Liver (tissue), 9 donors: ENCODE measurements around the gene MYO3B. TPM values are rescaled to one million over a fixed set of nuclear protein-coding genes. Genes with fewer than 3 reads are reported as not detected.

ENCODE experiments used
- DNase-seq: peaks from one replicate; pipeline ENCODE4 v3.0.0-alpha.2; 2017; ENCODE audit warnings: low spot score
- H3K27ac ChIP-seq, 2 donors: one replicate each; pipeline ENCODE4 v1.7.0; 2013; ENCODE audit warnings: inconsistent platforms in 2 of 2, low read length in 2 of 2, control low read depth in 1 of 2, low read depth in 1 of 2, mild to moderate bottlenecking in 1 of 2
- H3K27me3 ChIP-seq, 4 donors: one replicate each; pipeline versions ENCODE4 v1.6.1 to v1.7.0; 2013; ENCODE audit warnings: low read length in 3 of 4, inconsistent platforms in 1 of 4, mild to moderate bottlenecking in 1 of 4, moderate library complexity in 1 of 4; ENCODE audit not compliant: control insufficient read depth in 4 of 4, insufficient read depth in 4 of 4
- H3K36me3 ChIP-seq, 4 donors: one replicate each; pipeline versions ENCODE4 v1.6.1 to v1.7.0; 2013; ENCODE audit warnings: low read length in 3 of 4, mild to moderate bottlenecking in 3 of 4, low read depth in 1 of 4, moderate library complexity in 1 of 4; ENCODE audit not compliant: control insufficient read depth in 4 of 4, insufficient read depth in 3 of 4
- H3K4me1 ChIP-seq, 4 donors: one replicate each; pipeline versions ENCODE4 v1.6.1 to v1.7.0; 2013; ENCODE audit warnings: low read length in 3 of 4, mild to moderate bottlenecking in 3 of 4, moderate library complexity in 1 of 4; ENCODE audit not compliant: control insufficient read depth in 4 of 4, insufficient read depth in 4 of 4
- H3K4me3 ChIP-seq, 3 donors: one replicate each; pipeline versions ENCODE4 v1.6.1 to v1.7.0; 2013; ENCODE audit warnings: low read length in 3 of 3, control low read depth in 1 of 3, low read depth in 1 of 3, mild to moderate bottlenecking in 1 of 3
- H3K9ac ChIP-seq, 2 donors: one replicate each; pipeline ENCODE4 v1.7.0; 2013; ENCODE audit warnings: low read length in 2 of 2, mild to moderate bottlenecking in 2 of 2, moderate library complexity in 2 of 2, control low read depth in 1 of 2, low read depth in 1 of 2
- H3K9me3 ChIP-seq, 4 donors: one replicate each; pipeline versions ENCODE4 v1.6.1 to v1.7.0; 2013; ENCODE audit warnings: low read length in 3 of 4; ENCODE audit not compliant: control insufficient read depth in 4 of 4
- EGR1 ChIP-seq, 2 donors: IDR thresholded peaks; 2 replicates each; pipeline ENCODE4 v1.6.1; 2016 to 2018; ENCODE audit warnings: antibody characterized with exemption in 2 of 2, low read depth in 2 of 2
- FOXA1 ChIP-seq: IDR thresholded peaks from 2 replicates; pipeline ENCODE4 v1.6.1; 2016; ENCODE audit warnings: antibody characterized with exemption
- FOXA2 ChIP-seq: IDR thresholded peaks from 2 replicates; pipeline ENCODE4 v1.6.1; 2016; ENCODE audit warnings: antibody characterized with exemption
- GABPA ChIP-seq, 2 donors: IDR thresholded peaks in 1 of 2; conservative IDR thresholded peaks in 1 of 2; 2 replicates each; pipeline ENCODE4 v1.6.1; 2016; ENCODE audit warnings: antibody characterized with exemption in 2 of 2, mild to moderate bottlenecking in 1 of 2, moderate library complexity in 1 of 2
- HNF4A ChIP-seq, 2 donors: conservative IDR thresholded peaks; 2 replicates each; pipeline ENCODE4 v1.6.1; 2016; ENCODE audit warnings: antibody characterized with exemption in 2 of 2, mild to moderate bottlenecking in 2 of 2
- HNF4G ChIP-seq: IDR thresholded peaks from 2 replicates; pipeline ENCODE4 v1.6.1; 2016; ENCODE audit warnings: antibody characterized with exemption
- JUND ChIP-seq, 2 donors: IDR thresholded peaks; 2 replicates each; pipeline ENCODE4 v1.6.1; 2016; ENCODE audit warnings: antibody characterized with exemption in 2 of 2
- NR2F2 ChIP-seq: IDR thresholded peaks from 2 replicates; pipeline ENCODE4 v1.6.1; 2016; ENCODE audit warnings: antibody characterized with exemption
- RAD21 ChIP-seq, 2 donors: IDR thresholded peaks; 2 replicates each; pipeline ENCODE4 v1.6.1; 2016; ENCODE audit warnings: antibody characterized with exemption in 2 of 2, mild to moderate bottlenecking in 2 of 2
- SP1 ChIP-seq: IDR thresholded peaks from 2 replicates; pipeline ENCODE4 v1.6.1; 2018; ENCODE audit warnings: antibody characterized with exemption, mild to moderate bottlenecking
- TAF1 ChIP-seq: conservative IDR thresholded peaks from 2 replicates; pipeline ENCODE4 v1.6.1; 2016; ENCODE audit warnings: antibody characterized with exemption, mild to moderate bottlenecking
- YY1 ChIP-seq: IDR thresholded peaks from 2 replicates; pipeline ENCODE4 v1.6.1; 2016; ENCODE audit warnings: antibody characterized with exemption, mild to moderate bottlenecking
- WGBS: extraction: QIAGEN DNeasy Blood & Tissue Kit; methylation state at CpG from one replicate; pipeline ENCODE4 v1.1.7; 2013; 5-methylcytosine and 5-hydroxymethylcytosine counted together
- polyA plus RNA-seq, 2 donors: library from polyadenylated mRNA; stranded (reverse) in 1 of 2; unstranded in 1 of 2; fragments of 200-250 nt in 1 of 2; fragments of >200 nt in 1 of 2; fragmentation: Nextera tagmentation in 1 of 2; extraction: Ambion mirVana in 1 of 2; gene quantifications; one replicate each; pipeline versions ENCODE4 v1.2.1 to v1.2.3, GENCODE V29; 2013 to 2015
- total RNA-seq, 2 donors: library from RNA; depleted of rRNA; stranded (reverse); fragments of >200 nt; gene quantifications; one replicate each; pipeline ENCODE4 v1.2.3, GENCODE V29; 2014
- TF ChIP-seq, protein P1 (sequence below): IDR thresholded peaks from 2 replicates; pipeline ENCODE4 v1.6.1; 2016; ENCODE audit warnings: antibody characterized with exemption
- TF ChIP-seq, protein P2 (sequence below): IDR thresholded peaks from 2 replicates; pipeline ENCODE4 v1.6.1; 2016; ENCODE audit warnings: antibody characterized with exemption
- TF ChIP-seq, protein P3 (sequence below): IDR thresholded peaks from 2 replicates; pipeline ENCODE4 v1.6.1; 2016; ENCODE audit warnings: antibody characterized with exemption, mild to moderate bottlenecking
- TF ChIP-seq, protein P4 (sequence below): fragments of 150-350 bp; IDR thresholded peaks from 2 replicates; pipeline ENCODE4 v1.5.1; 2017; ENCODE audit warnings: improper control_type of control experiment, low read depth, low read length; ENCODE audit not compliant: missing input control
- donor health status: healthy.
- donor health status: healthy.
- donor health status: healthy.
- donor health status: healthy.
- donor health status: healthy.

The MYO3B gene
- total and polyA plus RNA-seq, 4 donors: under 0.01 to 0.05 TPM; not detected in 2

DNA sequence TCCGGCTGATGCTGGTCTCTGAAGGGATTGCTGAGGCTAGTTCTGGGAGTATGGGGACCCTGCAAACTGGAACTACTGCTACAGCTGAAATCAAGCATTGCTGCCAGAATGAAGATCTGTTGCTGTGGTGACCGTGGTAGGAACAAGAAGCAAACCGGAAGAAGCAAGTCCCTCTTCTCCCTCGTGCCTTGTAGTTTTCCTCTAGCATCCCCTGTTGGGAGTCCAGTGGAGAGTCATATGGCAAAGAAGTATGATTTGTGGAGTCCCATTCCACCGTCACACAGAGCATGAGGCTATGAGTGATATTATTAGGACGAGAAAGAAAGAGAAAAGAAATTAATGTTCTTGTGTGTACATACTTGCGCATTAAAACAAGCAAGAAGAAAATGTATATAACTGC lies 398.3 kb downstream of the MYO3B start (continued):
- TF ChIP-seq, protein P1, sequence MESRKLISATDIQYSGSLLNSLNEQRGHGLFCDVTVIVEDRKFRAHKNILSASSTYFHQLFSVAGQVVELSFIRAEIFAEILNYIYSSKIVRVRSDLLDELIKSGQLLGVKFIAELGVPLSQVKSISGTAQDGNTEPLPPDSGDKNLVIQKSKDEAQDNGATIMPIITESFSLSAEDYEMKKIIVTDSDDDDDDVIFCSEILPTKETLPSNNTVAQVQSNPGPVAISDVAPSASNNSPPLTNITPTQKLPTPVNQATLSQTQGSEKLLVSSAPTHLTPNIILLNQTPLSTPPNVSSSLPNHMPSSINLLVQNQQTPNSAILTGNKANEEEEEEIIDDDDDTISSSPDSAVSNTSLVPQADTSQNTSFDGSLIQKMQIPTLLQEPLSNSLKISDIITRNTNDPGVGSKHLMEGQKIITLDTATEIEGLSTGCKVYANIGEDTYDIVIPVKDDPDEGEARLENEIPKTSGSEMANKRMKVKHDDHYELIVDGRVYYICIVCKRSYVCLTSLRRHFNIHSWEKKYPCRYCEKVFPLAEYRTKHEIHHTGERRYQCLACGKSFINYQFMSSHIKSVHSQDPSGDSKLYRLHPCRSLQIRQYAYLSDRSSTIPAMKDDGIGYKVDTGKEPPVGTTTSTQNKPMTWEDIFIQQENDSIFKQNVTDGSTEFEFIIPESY: no peak

GRCh38 chr2:170577356-170577755 lies 399.4 kb downstream of the MYO3B start:
- no peaks in the 10 kb centered on the region for H3K4me1 ChIP-seq
- H3K36me3 ChIP-seq: no peaks in the 10 kb centered on the region
- H3K27ac ChIP-seq: no peak overlapping the region
- DNase-seq: no peak
- WGBS: 93% methylated on average over 3 of the region's 3 CpGs
- no peaks in the 10 kb centered on the region for H3K9me3 ChIP-seq
- H3K4me3 ChIP-seq: no peak overlapping the region
- TF ChIP-seq SP1: no peak
- TF ChIP-seq TAF1: no peak
- TF ChIP-seq, protein P2, sequence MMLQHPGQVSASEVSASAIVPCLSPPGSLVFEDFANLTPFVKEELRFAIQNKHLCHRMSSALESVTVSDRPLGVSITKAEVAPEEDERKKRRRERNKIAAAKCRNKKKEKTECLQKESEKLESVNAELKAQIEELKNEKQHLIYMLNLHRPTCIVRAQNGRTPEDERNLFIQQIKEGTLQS: no peak
- no peak for TF ChIP-seq EGR1 (IDR thresholded peaks at IDR 0.05; ENCODE audit: low read depth in 2 of 2)
- TF ChIP-seq, protein P3, sequence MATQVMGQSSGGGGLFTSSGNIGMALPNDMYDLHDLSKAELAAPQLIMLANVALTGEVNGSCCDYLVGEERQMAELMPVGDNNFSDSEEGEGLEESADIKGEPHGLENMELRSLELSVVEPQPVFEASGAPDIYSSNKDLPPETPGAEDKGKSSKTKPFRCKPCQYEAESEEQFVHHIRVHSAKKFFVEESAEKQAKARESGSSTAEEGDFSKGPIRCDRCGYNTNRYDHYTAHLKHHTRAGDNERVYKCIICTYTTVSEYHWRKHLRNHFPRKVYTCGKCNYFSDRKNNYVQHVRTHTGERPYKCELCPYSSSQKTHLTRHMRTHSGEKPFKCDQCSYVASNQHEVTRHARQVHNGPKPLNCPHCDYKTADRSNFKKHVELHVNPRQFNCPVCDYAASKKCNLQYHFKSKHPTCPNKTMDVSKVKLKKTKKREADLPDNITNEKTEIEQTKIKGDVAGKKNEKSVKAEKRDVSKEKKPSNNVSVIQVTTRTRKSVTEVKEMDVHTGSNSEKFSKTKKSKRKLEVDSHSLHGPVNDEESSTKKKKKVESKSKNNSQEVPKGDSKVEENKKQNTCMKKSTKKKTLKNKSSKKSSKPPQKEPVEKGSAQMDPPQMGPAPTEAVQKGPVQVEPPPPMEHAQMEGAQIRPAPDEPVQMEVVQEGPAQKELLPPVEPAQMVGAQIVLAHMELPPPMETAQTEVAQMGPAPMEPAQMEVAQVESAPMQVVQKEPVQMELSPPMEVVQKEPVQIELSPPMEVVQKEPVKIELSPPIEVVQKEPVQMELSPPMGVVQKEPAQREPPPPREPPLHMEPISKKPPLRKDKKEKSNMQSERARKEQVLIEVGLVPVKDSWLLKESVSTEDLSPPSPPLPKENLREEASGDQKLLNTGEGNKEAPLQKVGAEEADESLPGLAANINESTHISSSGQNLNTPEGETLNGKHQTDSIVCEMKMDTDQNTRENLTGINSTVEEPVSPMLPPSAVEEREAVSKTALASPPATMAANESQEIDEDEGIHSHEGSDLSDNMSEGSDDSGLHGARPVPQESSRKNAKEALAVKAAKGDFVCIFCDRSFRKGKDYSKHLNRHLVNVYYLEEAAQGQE: no peak
- TF ChIP-seq, protein P4, sequence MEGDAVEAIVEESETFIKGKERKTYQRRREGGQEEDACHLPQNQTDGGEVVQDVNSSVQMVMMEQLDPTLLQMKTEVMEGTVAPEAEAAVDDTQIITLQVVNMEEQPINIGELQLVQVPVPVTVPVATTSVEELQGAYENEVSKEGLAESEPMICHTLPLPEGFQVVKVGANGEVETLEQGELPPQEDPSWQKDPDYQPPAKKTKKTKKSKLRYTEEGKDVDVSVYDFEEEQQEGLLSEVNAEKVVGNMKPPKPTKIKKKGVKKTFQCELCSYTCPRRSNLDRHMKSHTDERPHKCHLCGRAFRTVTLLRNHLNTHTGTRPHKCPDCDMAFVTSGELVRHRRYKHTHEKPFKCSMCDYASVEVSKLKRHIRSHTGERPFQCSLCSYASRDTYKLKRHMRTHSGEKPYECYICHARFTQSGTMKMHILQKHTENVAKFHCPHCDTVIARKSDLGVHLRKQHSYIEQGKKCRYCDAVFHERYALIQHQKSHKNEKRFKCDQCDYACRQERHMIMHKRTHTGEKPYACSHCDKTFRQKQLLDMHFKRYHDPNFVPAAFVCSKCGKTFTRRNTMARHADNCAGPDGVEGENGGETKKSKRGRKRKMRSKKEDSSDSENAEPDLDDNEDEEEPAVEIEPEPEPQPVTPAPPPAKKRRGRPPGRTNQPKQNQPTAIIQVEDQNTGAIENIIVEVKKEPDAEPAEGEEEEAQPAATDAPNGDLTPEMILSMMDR: no peak
- no peak for TF ChIP-seq FOXA2
- no peak for TF ChIP-seq YY1
- no peak for TF ChIP-seq GABPA (IDR thresholded peaks at IDR 0.05 in 1 of 2, conservative IDR thresholded peaks at IDR 0.05 in 1 of 2)
- TF ChIP-seq RAD21 (IDR thresholded peaks at IDR 0.05): no peak
- no peak for TF ChIP-seq HNF4G
- TF ChIP-seq, protein P1: no peak
- TF ChIP-seq JUND (IDR thresholded peaks at IDR 0.05): no peak
- TF ChIP-seq HNF4A (conservative IDR thresholded peaks at IDR 0.05): no peak
- TF ChIP-seq NR2F2: no peak
- TF ChIP-seq FOXA1: no peak
- no peaks in the 10 kb centered on the region for H3K27me3 ChIP-seq
- no peak overlapping the region for H3K9ac ChIP-seq
